ENCODE results near the gene MITF. TPM values are rescaled to one million over a fixed set of nuclear protein-coding genes. Genes with fewer than 3 reads are reported as not detected.

The MITF gene
- total RNA-seq (2012; rRNA removed): 13.3 and 16.7 TPM in 2 replicates
- polyA plus RNA-seq (2012; rRNA removed): 5.4 and 6.5 TPM in 2 replicates
- polyA plus RNA-seq (2012; cell fraction: cytosol; rRNA removed): 4.0 and 4.8 TPM in 2 replicates
- polyA plus RNA-seq (2012; cell fraction: nucleus; rRNA removed; ENCODE audit: low replicate concordance): 5.3 and 10.2 TPM in 2 replicates
- Bru-seq, nascent RNA: percentile 88 among the genes with signal in this experiment
- percentile 65 among the genes with signal in this experiment for BruChase-seq, experiment 1, labeled RNA remaining after a 6-hour chase
- percentile 79 among the genes with signal in this experiment for BruChase-seq, experiment 2, labeled RNA remaining after a 2-hour chase
- long read RNA-seq, full-length matches to known transcripts: 12 of 38 reads
- long read RNA-seq, partial matches to known transcripts: 11 of 38 reads
- long read RNA-seq, other reads (novel, unspliced or antisense): 15 of 38 reads

- peak within 1 kb of the TSS; percentile 43; the same call in 1 of the 2 replicates for H2AK5ac ChIP-seq (ENCODE audit: low read depth, low read length)
- WGBS, 2 experiments (ENCODE audit: extremely low coverage in 2 of 2, insufficient read length in 1 of 2): 0% methylated on average over 19 of the region's 81 CpGs; no CpG with 5 or more reads in 1 of the 2 experiments
- ATAC-seq (ENCODE audit: low read depth) (peak; percentile 98), DNase-seq (peak; percentile 88)
- H3K9ac ChIP-seq (ENCODE audit: low read depth, low read length): peak within 1 kb of the TSS; percentile 68
- peak within 1 kb of the TSS; percentile 90 for H3K4me2 ChIP-seq (ENCODE audit: low read depth, low read length)
- no peaks in the 10 kb centered on the region for H3K9me3 ChIP-seq (ENCODE audit: control insufficient read depth, insufficient read depth, low read length)
- H3K4ac ChIP-seq (ENCODE audit: low read depth, low read length): peak within 1 kb of the TSS; percentile 71
- peaks cover 5% of the 10 kb centered on the region for H3K9me1 ChIP-seq (ENCODE audit: insufficient read depth, low read length)
- H3K56ac ChIP-seq (ENCODE audit: extremely low read depth, insufficient read depth, low read length): peak within 1 kb of the TSS; percentile 70
- H3K27ac ChIP-seq (ENCODE audit: insufficient read depth, low read length): peak within 1 kb of the TSS; percentile 57
- no peaks in the 10 kb centered on the region for H3K36me3 ChIP-seq (ENCODE audit: control insufficient read depth, insufficient read depth, low read length)
- 0 out of 2 replicates have a peak, but pooled peaks cover 4% of the 10 kb centered on the region for H4K20me1 ChIP-seq (ENCODE audit: insufficient read depth, low read length)
- H3K27me3 ChIP-seq (ENCODE audit: control insufficient read depth, insufficient read depth, low read length): peaks cover under 1% of the 10 kb centered on the region; the same call in 1 of the 2 replicates
- peak within 1 kb of the TSS; percentile 78 for H2AK9ac ChIP-seq (replicated peaks; ENCODE audit: low read depth, low read length, poor library complexity)
- H3K4me3 ChIP-seq (ENCODE audit: insufficient read depth, low read depth, low read length): peak within 1 kb of the TSS; percentile 86
- peak within 1 kb of the TSS; percentile 97 for H2AFZ ChIP-seq (replicated peaks; ENCODE audit: low read length, poor library complexity)
- CTCF ChIA-PET: interaction anchor here (0.8 to 1.4 kb wide), 3 partner anchors 10 to 116 kb away, joined by 3 to 4 read pairs (median 4); no protein-coding TSS in a partner anchor
- H2BK5ac ChIP-seq (ENCODE audit: low read depth, low read length, poor library complexity, severe bottlenecking): peak within 1 kb of the TSS; percentile 10
- no TSS peak for BruUV-seq (replicated peaks)
- H4K91ac ChIP-seq (ENCODE audit: insufficient read depth, low read depth, low read length): 0 out of 2 replicates have a peak within 1 kb of the TSS, but pooled peaks have one; percentile 75
- no peak within 1 kb of the TSS for H2BK20ac ChIP-seq (ENCODE audit: low read depth, low read length)
- peak within 1 kb of the TSS; percentile 77 for H2BK120ac ChIP-seq (ENCODE audit: low read depth, low read length)
- POLR2A ChIA-PET (ENCODE audit: unreplicated experiment): no interaction called here
- intact Hi-C loops (cut with micrococcal nuclease) (loop anchor here (1.0 to 5.0 kb wide), 3 partner anchors 45 to 118 kb away; no protein-coding TSS in a partner anchor), dilution Hi-C loops (cut with HindIII; ENCODE audit: low sequenced_read_pairs, unreplicated experiment) (no loop called here), in situ Hi-C loops (cut with MboI; ENCODE audit: low sequenced_read_pairs) (no loop called here)
- peak within 1 kb of the TSS; percentile 60; the same call in 1 of the 2 replicates for H3K14ac ChIP-seq (replicated peaks; ENCODE audit: low read depth, low read length)
- H4K5ac ChIP-seq (ENCODE audit: low read depth, low read length): no peak within 1 kb of the TSS; the same call in 1 of the 2 replicates
- H3K4me1 ChIP-seq (ENCODE audit: control insufficient read depth, insufficient read depth, low read length): peaks cover 3% of the 10 kb centered on the region; the same call in 1 of the 2 replicates
- H4K8ac ChIP-seq (ENCODE audit: low read depth in 2 of 2, low read length in 2 of 2): peak within 1 kb of the TSS; percentile 20 to 23; a peak in 2 of 4 replicates
- peak within 1 kb of the TSS; percentile 87 for H3K23ac ChIP-seq (ENCODE audit: low read depth, low read length)
- H3K18ac ChIP-seq (ENCODE audit: low read depth, low read length): peak within 1 kb of the TSS; percentile 7
- peaks cover 27 to 44% of the 10 kb centered on the region in 2 experiments; a peak in 3 of 4 replicates for H3K79me1 ChIP-seq (ENCODE audit: low read depth in 1 of 2, low read length in 2 of 2)
- peak within 1 kb of the TSS; percentile 32; the same call in 1 of the 3 replicates for H2BK15ac ChIP-seq (ENCODE audit: low read depth, low read length)
- TF ChIP-seq CHD1 (IDR thresholded peaks at IDR 0.05; ENCODE audit: low read depth, low read length): no peak
- no peak for TF ChIP-seq NFE2L2 (IDR thresholded peaks at IDR 0.05; ENCODE audit: low read depth, low read length)
- no peak for TF ChIP-seq RFX5 (IDR thresholded peaks at IDR 0.05; ENCODE audit: low read depth, low read length)
- peak; percentile 40; the same call in 1 of the 2 replicates for TF ChIP-seq USF2 (IDR thresholded peaks at IDR 0.05; ENCODE audit: low read depth, low read length)
- TF ChIP-seq POLR2A (IDR thresholded peaks at IDR 0.05; ENCODE audit: low read depth, low read length): no peak
- TF ChIP-seq MAZ (IDR thresholded peaks at IDR 0.05; ENCODE audit: borderline replicate concordance, low read depth, low read length): peak; percentile 99
- no peak for TF ChIP-seq RCOR1 (IDR thresholded peaks at IDR 0.05; ENCODE audit: insufficient replicate concordance, low read length)
- TF ChIP-seq FOS (IDR thresholded peaks at IDR 0.05; ENCODE audit: low read depth, low read length): no peak
- no peak for TF ChIP-seq BHLHE40 (IDR thresholded peaks at IDR 0.05; ENCODE audit: low read depth, low read length)
- no peak for TF ChIP-seq CTCF (conservative IDR thresholded peaks at IDR 0.05; ENCODE audit: low read depth, low read length)
- TF ChIP-seq MAFK (IDR thresholded peaks at IDR 0.05; ENCODE audit: low read depth, low read length): no peak
- no peak for TF ChIP-seq SMC3 (IDR thresholded peaks at IDR 0.05; ENCODE audit: low read depth, low read length)
- TF ChIP-seq RAD21 (IDR thresholded peaks at IDR 0.05; ENCODE audit: low read length): no peak
Measured at GRCh38 chr3:69739204-69740102, at the start of gene MITF. Gene MITF, plus strand, starts transcription at chr3:69739464. Its CDS starts 134 bp downstream, at chr3:69739598.

Data from IMR-90 (cell line).